PC-9 (cell line): ENCODE data around the gene NXPH1. TPM values are rescaled to one million over a fixed set of nuclear protein-coding genes. Genes with fewer than 3 reads are reported as not detected.
"Not testable (repeated sequence)": the region's sequence is repeated elsewhere in the genome, so short reads cannot be mapped to it uniquely, and the experiment has no call there.

ENCODE experiments used
- BruUV-seq: library from RNA; stranded (reverse); fragments of 400-500 nt; replicated peaks from 2 replicates; lab custom pipeline; 2021; lab: Mats Ljungman, UMichigan
- CTCF ChIA-PET: fragments of 300-600 bp; sonication (Branson Sonifier 250); formaldehyde crosslinking; loops from one replicate; lab custom pipeline; 2022; ENCODE audit warnings: antibody characterized with exemption; lab: Charles Lee
- POLR2A ChIA-PET: fragments of 300-600 bp; sonication (Branson Sonifier 250); formaldehyde crosslinking; loops from one replicate; lab custom pipeline; 2022; ENCODE audit warnings: antibody characterized with exemption; ENCODE audit not compliant: unreplicated experiment; lab: Charles Lee
- DNase-seq, 2 experiments: peaks; one replicate each; pipeline versions ENCODE4 v3.0.0 to v3.0.0-alpha.2; 2015 to 2022; ENCODE audit warnings: mixed read lengths in 1 of 2
- H2AFZ ChIP-seq: fragments of 200-600 bp; sonication (generic); 2 replicates; pipeline ENCODE4 v1.8.1; 2017; ENCODE audit warnings: antibody characterized with exemption
- H3F3A ChIP-seq: fragments of 200-600 bp; sonication (generic); 2 replicates; pipeline ENCODE4 v1.8.1; 2017; ENCODE audit warnings: antibody characterized with exemption, mild to moderate bottlenecking, low read depth; ENCODE audit not compliant: insufficient read depth
- H3K27ac ChIP-seq: fragments of 200-600 bp; sonication (generic); 2 replicates; pipeline ENCODE4 v1.6.1; 2016; ENCODE audit warnings: mixed run types
- H3K27me3 ChIP-seq: fragments of 200-600 bp; sonication (generic); 2 replicates; pipeline ENCODE4 v1.6.1; 2016; ENCODE audit warnings: low read depth, mixed run types; ENCODE audit not compliant: insufficient read depth
- H3K36me3 ChIP-seq: fragments of 200-600 bp; sonication (generic); 2 replicates; pipeline ENCODE4 v1.6.1; 2016; ENCODE audit warnings: low read depth, mixed run types
- H3K4me1 ChIP-seq: fragments of 200-600 bp; sonication (generic); replicated peaks from 2 replicates; pipeline ENCODE4 v1.6.1; 2016; ENCODE audit warnings: mixed run types; ENCODE audit not compliant: insufficient read depth
- H3K4me2 ChIP-seq: fragments of 200-600 bp; sonication (generic); 2 replicates; pipeline ENCODE4 v1.6.1; 2017; ENCODE audit warnings: mixed run types
- H3K4me3 ChIP-seq: fragments of 200-600 bp; sonication (generic); 2 replicates; pipeline ENCODE4 v1.6.1; 2016; ENCODE audit warnings: mixed run types
- H3K79me2 ChIP-seq: fragments of 200-600 bp; sonication (generic); 2 replicates; pipeline ENCODE4 v1.6.1; 2017; ENCODE audit warnings: low read depth, mixed run types
- H3K9me2 ChIP-seq: fragments of 200-600 bp; sonication (generic); 2 replicates; pipeline ENCODE4 v1.8.1; 2017; ENCODE audit warnings: mild to moderate bottlenecking; ENCODE audit not compliant: insufficient read depth
- H3K9me3 ChIP-seq: fragments of 200-600 bp; sonication (generic); 2 replicates; pipeline ENCODE4 v1.8.1; 2016; ENCODE audit warnings: low read depth; ENCODE audit not compliant: insufficient read depth
- H4K20me1 ChIP-seq: fragments of 200-600 bp; sonication (generic); 2 replicates; pipeline ENCODE4 v1.8.1; 2017; ENCODE audit not compliant: insufficient read depth
- CTCF ChIP-seq: fragments of 200-600 bp; sonication (generic); conservative IDR thresholded peaks from 2 replicates; pipeline ENCODE4 v1.6.1; 2017; ENCODE audit warnings: mixed run types, antibody characterized with exemption, mild to moderate bottlenecking, moderate library complexity
- EZH2 ChIP-seq: fragments of 200-600 bp; sonication (generic); IDR thresholded peaks from 2 replicates; pipeline ENCODE4 v1.8.0; 2017; ENCODE audit warnings: antibody characterized with exemption, low read depth
- intact Hi-C: fragments of 100-400 bp; cut with micrococcal nuclease; formaldehyde crosslinking; loops from one replicate; pipeline ENCODE4 v1.10.0; 2022; ENCODE audit not compliant: unreplicated experiment
- total RNA-seq: library from RNA; stranded (reverse); gene quantifications from 2 replicates; pipeline ENCODE4 v1.2.3, GENCODE V29; 2021

Gene NXPH1
- total RNA-seq, 1 experiment from 2014 or later, result not detected

- H3K4me3 ChIP-seq, result no peak overlapping the region
- H3K36me3 ChIP-seq, result no peaks in the 10 kb centered on the region
- no peaks in the 10 kb centered on the region for H3K4me1 ChIP-seq
- no TSS peak for BruUV-seq
- no peaks in the 10 kb centered on the region for H3K9me2 ChIP-seq
- H4K20me1 ChIP-seq, result no peaks in the 10 kb centered on the region
- no peak for TF ChIP-seq CTCF
- TF ChIP-seq EZH2, result no peak
- no peaks in the 10 kb centered on the region for H3K9me3 ChIP-seq
- no peaks in the 10 kb centered on the region for H3K27me3 ChIP-seq
- no peak overlapping the region for H2AFZ ChIP-seq
- no peaks in the 10 kb centered on the region for H3F3A ChIP-seq
- intact Hi-C loops, result no loop called here
- H3K79me2 ChIP-seq, result no peaks in the 10 kb centered on the region
- H3K27ac ChIP-seq, result no peak overlapping the region
- no peak for DNase-seq
- ChIA-PET POLR2A (no interaction called here), CTCF (no interaction called here)
- no peak overlapping the region for H3K4me2 ChIP-seq
Observed at GRCh38 chr7:8719102-8719501, 285.7 kb downstream of the NXPH1 start.

DNA sequence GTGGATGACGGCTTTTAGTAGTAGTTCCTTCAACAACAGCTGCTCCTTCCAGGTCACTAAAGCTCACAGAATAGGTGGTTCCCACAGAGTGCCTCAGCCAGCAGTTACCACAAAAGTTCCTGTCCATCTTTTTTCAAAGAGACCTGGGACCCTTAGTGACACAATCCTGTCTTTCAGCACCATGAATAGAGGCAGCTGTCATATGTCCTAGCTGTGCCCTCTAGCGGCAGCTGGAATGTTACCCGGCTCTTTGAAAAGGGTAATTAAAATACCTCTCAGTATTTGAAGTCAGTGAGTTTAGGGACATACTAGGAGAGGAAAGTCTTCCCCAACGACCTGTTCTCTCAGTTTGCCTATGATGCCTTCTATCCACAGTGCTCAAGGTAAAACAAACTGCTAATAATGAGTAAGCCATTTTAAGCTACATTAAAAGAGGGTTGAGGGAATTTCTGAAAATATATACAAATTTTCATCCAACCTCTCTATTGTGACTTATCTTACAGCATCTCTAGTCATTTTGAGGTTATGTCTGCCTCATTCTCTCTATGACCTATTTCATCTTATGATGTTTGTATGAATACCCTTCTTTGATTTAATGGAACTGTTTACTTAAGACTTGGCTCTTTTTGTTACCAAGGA lies 290.8 kb downstream of the NXPH1 start:
- Histone ChIP-seq H3K9me3 (no peaks in the 10 kb centered on the region), H3K27ac (no peak overlapping the region), H3K4me2 (no peak overlapping the region), H3K36me3 (no peaks in the 10 kb centered on the region), H3K27me3 (no peaks in the 10 kb centered on the region), H3K4me3 (no peak overlapping the region), H3K4me1 (no peaks in the 10 kb centered on the region), H3K9me2 (no peaks in the 10 kb centered on the region), H4K20me1 (no peaks in the 10 kb centered on the region), H3F3A (no peaks in the 10 kb centered on the region), H3K79me2 (no peaks in the 10 kb centered on the region), H2AFZ (no peak overlapping the region)
- TF ChIP-seq EZH2, result no peak
- TF ChIP-seq CTCF, result peak; percentile 85
- peak in 1 of 2 experiments; percentile 31 for DNase-seq
- BruUV-seq, result no TSS peak
- intact Hi-C loops, result loop anchor here (1.0 to 5.0 kb wide), 2 partner anchors 287 to 307 kb away; no protein-coding TSS in a partner anchor
- ChIA-PET CTCF (interaction anchor here (0.6 to 1.2 kb wide), 2 partner anchors 8 to 419 kb away, joined by 3 read pairs; no protein-coding TSS in a partner anchor), POLR2A (no interaction called here)

DNA sequence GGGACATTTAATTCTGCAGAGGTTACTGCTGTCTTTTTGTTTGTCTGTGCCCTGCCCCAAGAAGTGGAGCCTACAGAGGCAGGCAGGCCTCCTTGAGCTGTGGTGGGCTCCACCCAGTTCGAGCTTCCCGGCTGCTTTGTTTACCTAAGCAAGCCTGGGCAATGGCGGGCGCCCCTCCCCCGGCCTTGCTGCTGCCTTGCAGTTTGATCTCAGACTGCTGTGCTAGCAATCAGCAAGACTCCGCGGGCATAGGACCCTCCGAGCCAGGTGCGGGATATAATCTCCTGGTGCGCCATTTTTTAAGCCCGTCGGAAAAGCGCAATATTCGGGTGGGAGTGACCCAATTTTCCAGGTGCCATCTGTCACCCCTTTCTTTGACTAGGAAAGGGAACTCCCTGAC lies 298.3 kb downstream of the NXPH1 start:
- H3K36me3 ChIP-seq, H3K4me2 ChIP-seq, DNase-seq, H3K79me2 ChIP-seq, H3K27me3 ChIP-seq, H3F3A ChIP-seq, H3K9me3 ChIP-seq, BruUV-seq, intact Hi-C loops, POLR2A ChIA-PET, H3K27ac ChIP-seq, H3K4me1 ChIP-seq, H3K4me3 ChIP-seq, H4K20me1 ChIP-seq, H2AFZ ChIP-seq, H3K9me2 ChIP-seq, CTCF ChIA-PET: not testable (repeated sequence)

GRCh38 chr7:8739837-8740236 lies 306.4 kb downstream of the NXPH1 start:
- Histone ChIP-seq H3K79me2 (no peaks in the 10 kb centered on the region), H3K9me3 (no peaks in the 10 kb centered on the region), H3K27ac (no peak overlapping the region), H3K36me3 (no peaks in the 10 kb centered on the region), H2AFZ (no peak overlapping the region), H3K4me1 (no peaks in the 10 kb centered on the region), H3K4me2 (no peak overlapping the region), H3K9me2 (no peaks in the 10 kb centered on the region), H3K27me3 (no peaks in the 10 kb centered on the region), H3K4me3 (no peak overlapping the region), H4K20me1 (no peaks in the 10 kb centered on the region), H3F3A (no peaks in the 10 kb centered on the region)
- intact Hi-C loops, result no loop called here
- CTCF ChIA-PET, result no interaction called here
- no TSS peak for BruUV-seq
- TF ChIP-seq EZH2 (no peak), CTCF (no peak)
- POLR2A ChIA-PET, result no interaction called here
- DNase-seq, result no peak
